K562 treated with DMSO at 1 percent for 48 hours (cell line): ENCODE measurements around the gene OR14I1. TPM values are rescaled to one million over a fixed set of nuclear protein-coding genes. Genes with fewer than 3 reads are reported as not detected.

ENCODE experiments used
- total RNA-seq: library from RNA; unstranded; fragments of 300-600 nt; gene quantifications from 2 replicates; pipeline ENCODE4 v1.2.3, GENCODE V29; 2022; ENCODE audit warnings: low replicate concordance; ENCODE audit errors: extremely low read depth

OR14I1 gene
- not detected in 2 replicates for total RNA-seq

GRCh38 chr1:248702714-248703113 is at the start of gene OR14I1:
OR14I1 (minus strand) TSS chr1:248702766.

DNA sequence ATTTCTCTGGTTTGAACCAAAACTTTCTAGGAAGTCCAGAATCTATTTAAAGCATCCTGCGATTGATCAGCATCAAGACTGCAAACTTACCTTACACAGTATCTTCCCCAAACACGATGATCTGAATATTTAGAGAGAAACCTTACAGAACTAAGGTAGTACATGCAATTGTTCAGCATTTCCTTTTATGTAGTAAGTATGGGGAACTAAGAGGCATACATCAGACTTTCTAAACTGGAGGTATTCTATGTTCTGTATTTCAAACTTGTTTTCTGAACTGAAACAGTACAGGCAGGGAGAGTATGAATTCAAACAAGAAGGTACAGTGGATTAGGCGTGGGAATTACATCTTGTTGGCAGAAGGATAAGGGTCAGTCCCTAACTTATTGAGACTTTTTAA is 47.2 kb downstream of the OR14I1 start, which contains the start of gene OR2T27:
Gene OR2T27, minus strand, starts transcription at position 175 of the 400 bp plus-strand sequence. CDS start 4,644 bp downstream, outside the sequence.

Other genes starting within 250 kb of the OR14I1 start
- not detected in 2 replicates for gene OR2T3, start 229.4 kb downstream of the OR14I1 start, total RNA-seq
- not detected in 2 replicates for gene OR2T5, start 214.2 kb downstream of the OR14I1 start, total RNA-seq
- gene OR2G6, start 194.7 kb downstream of the OR14I1 start, total RNA-seq: not detected in 2 replicates
- not detected in 2 replicates for gene OR2T29, start 140.0 kb downstream of the OR14I1 start, total RNA-seq
- not detected in 2 replicates for gene OR2T34, start 128.0 kb downstream of the OR14I1 start, total RNA-seq
- not detected in 2 replicates for gene OR2T10, start 105.1 kb downstream of the OR14I1 start, total RNA-seq
- not detected in 2 replicates for gene OR2T11, start 67.7 kb downstream of the OR14I1 start, total RNA-seq
- not detected in 2 replicates for gene OR2T35, start 57.5 kb downstream of the OR14I1 start, total RNA-seq
- gene OR2T27, start 47.2 kb downstream of the OR14I1 start, total RNA-seq: not detected in 2 replicates
- gene LYPD8, start 53.0 kb upstream of the OR14I1 start, total RNA-seq: not detected in 2 replicates
- gene SH3BP5L, start 123.1 kb upstream of the OR14I1 start, total RNA-seq: not detected in 2 replicates
- not detected in 2 replicates for gene ZNF672, start 135.5 kb upstream of the OR14I1 start, total RNA-seq
- not detected in 2 replicates for gene ZNF692, start 156.3 kb upstream of the OR14I1 start, total RNA-seq
- not detected in 2 replicates for gene PGBD2, start 203.5 kb upstream of the OR14I1 start, total RNA-seq